NCI-H2171 treated with DMSO at 0.1 percent for 48 hours (cell line): ENCODE measurements around the gene ZMIZ1.

Experiments
- DNase-seq: peaks from one replicate; lab custom pipeline; 2025; lab: John Stamatoyannopoulos, UW

The ZMIZ1 gene

DNA sequence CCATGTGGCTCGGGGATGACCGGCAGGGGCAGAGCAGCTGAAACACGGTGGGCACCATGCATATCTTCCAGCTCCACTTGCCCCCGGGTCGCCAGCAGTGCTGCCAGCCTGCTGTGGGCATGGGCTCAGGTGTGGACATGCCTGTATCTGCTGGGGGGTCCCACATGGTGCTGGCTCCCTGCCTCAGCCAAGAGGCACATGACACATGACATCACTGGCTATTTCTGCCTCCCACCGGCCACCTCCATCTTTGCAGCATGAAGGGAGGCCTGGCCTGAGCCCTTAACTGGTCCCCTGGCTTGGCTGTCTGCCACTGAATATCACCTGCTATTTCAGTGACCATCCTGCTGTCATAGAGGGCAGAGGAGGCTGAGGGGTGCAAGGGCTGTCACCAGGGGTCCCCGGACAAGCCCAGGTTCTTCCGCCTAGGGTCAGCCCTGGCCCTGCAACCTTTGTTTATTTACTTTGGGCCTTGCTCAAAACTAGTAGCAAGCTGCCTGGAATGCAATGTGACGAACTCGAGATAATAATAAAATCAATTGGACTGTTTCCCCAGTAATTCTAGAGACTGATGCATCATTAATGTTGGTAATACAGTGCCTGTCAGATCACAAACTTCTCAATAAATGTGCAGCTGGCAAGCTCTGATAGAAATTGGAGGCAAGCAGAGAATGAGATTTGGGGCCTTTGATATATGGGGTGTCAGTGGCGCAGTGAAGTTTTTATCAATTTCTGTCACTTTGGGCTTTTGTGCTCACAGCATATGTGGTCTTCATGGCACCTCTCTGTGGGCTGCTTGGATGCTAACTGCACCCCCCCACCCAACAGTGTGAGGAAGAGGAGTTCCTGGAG lies 28.5 kb downstream of the ZMIZ1 start:
- DNase-seq, result no peak

DNA sequence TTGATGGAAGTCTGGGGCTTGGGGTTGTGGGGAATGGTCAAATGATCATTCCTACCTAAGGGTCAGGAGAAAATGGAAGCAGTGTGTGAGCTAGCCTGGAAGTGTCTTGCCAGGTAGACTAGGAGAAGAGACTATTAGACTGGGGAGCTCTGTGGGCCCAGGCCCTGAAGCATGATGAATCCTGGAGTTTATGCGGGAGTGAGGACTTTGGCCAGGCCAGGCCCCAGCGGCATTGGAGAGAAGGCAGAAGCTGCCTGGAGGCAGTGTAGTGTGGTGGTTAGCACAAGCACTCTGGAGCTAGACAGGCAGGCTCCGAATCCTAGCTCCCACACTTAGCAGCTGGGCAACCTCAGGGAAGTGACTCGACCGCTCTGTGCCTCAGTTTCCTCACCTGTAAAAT lies 29.3 kb downstream of the ZMIZ1 start:
- DNase-seq, result no peak

DNA sequence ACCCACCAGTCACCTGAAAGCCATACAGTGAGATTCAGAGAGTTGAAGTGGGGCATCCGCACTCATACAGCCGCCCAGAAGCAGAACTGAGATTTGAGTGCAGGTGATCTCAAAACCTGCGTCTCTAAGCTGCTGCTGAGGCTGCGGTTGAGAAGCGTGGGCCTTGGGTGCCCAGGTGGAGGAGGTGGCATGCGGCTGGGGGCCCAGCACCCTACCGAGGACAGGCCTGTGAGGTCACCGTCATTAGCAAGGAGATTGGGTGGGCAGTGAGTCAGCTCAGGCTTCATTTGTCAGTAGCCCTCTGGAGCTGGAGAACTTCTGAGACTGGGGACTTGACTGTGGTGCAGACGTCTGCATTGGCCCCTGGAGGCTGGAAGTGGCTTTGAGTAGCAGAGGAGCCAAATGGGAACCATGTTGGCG lies 29.8 kb downstream of the ZMIZ1 start:
- DNase-seq, result no peak

DNA sequence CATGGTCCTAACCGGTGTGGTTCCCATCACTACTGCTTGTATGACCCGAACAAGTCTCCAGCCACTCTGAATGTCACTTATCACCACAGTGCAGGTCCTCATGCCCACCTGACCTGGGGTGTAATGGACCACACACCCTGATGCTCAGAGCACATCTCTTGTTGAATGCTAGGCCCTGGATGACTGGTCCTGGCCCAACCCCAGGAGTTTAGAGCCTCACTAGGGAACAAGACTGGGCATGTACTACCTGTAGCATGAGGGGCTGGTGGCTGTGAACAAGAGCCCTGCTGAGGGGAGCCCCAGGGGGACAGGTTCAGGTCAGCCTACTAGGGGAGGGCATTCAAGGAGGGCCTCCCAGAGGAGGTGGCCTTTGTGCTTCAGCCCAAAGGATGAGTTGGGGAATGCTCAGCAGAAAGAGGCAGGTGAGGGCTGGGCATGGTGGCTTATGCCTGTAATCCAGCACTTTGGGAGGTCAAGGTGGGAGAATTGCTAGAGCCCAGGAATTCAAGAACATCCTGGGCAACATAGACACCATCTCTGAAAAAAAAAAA lies 31.2 kb downstream of the ZMIZ1 start:
- no peak for DNase-seq

DNA sequence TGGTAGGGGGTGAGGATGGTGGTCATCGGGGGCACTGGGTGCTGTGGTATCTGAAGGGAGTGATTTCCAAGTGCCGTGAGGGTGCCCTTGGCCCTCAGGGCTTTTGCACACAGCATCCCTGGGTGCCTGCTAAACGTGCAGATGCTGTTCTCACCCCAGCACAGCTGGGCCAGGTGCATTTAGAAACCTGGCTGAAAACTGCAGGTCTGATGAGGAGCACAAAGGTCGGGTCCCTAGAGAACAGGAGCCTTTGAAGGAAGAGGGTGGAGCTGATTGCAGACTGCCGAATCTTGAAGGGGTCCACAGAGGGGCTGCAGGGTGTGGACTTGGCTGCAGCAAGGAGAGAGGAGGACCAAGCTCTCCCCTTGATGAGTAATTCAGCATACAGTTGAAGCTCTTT lies 32.0 kb downstream of the ZMIZ1 start:
- no peak for DNase-seq

DNA sequence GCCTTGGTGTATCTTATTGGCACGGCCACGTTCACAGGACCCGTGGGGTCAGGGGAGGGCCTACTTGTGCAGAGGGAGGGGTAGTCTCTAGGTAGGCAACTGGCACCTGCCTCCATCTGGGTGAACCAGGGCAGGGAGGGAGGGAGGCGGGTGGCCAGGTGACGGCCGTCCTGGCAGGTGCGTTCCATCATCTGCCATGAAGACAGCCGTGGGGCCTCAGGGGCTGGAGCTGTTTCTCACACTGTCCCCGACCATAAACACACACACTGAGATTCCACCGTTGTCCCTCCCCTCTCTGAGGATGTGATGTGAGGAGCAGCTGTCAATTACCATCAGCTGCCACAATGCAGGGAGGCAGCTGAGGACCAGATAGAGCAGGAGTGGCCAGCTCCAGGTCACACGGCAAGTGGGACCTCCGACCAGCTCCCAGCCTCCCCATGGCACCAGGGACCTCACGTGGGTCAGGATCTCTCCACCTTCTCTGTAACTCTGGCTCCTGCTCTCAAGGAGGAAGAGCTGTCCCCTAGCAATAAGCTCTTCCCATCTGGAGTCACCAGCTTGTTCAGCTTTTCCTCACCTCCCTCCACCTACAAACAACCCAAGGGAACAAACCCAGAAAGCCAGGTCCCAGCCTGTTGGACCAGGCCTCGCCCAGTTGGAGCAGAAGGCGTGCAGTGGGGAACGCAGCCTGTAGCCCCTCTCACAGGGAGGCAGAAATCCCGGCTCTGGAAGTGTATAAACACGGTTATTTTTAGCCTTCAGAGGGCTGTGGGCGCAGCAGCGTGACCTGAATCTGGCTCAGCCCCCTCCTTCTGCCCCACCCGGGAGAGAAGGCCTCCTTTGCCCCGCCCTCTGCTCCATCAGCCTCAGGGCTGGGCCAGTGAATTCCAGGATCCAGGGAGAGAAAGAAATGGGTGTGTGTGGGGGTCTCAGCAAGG lies 33.1 kb downstream of the ZMIZ1 start:
- peak; percentile 87 for DNase-seq

DNA sequence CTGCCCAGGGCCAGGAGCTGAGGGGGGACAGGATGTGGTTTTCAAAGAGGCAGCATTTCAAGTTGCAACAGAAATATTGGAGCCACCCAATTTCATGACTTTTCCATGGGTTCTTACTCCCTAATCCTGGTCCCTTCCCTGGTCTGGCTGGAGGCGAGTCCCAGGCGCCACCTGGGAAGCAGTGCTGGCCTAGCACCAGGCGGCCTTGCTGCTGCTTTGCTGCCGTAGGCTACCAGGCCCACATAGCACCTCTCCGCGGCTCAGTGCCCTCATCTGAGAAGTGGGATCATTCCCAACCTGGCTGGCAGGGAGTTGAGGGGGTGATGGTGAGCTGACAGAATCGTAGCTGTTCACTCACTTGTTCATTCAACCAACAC lies 33.7 kb downstream of the ZMIZ1 start:
- no peak for DNase-seq

DNA sequence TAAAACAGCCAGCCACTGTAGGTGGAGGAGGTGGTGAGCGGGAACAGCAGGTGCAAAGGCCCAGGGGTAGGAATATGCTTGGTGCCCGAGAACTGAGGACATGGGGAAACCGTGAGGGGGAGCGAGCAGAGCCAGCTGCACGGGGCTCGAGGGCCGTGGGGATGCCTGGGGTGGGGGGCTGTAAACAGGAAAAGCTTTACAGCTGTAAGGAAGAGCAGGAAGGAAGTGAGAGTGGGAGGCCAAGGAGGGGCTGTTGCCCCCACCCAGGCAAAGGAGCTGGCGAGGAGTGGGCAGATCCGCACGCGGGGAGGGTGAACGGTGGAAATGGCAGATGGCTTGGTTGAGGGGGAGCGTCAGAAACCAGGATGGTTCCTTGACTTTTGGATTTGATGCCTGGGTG lies 34.4 kb downstream of the ZMIZ1 start:
- no peak for DNase-seq

DNA sequence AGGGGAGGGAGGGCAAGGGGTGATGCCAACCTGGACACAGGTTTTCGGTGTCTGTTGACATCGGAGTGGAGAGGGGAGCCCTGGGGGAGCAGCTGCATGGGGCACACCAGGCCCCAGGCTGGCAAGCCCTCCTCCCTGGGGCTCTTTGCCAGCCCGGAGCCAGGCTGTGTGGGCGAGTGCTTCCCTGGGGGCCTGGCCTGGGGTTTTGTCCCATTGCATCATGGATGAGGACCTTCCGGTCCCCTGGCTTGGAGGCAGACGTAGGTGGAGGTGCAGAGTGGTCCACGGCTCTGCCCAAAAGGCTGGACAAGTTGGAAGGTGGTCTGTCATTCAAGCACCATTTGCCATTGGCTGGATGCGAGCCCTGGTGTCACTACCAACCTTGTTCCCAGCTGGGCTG lies 34.8 kb downstream of the ZMIZ1 start:
- peak; percentile 29 for DNase-seq

DNA sequence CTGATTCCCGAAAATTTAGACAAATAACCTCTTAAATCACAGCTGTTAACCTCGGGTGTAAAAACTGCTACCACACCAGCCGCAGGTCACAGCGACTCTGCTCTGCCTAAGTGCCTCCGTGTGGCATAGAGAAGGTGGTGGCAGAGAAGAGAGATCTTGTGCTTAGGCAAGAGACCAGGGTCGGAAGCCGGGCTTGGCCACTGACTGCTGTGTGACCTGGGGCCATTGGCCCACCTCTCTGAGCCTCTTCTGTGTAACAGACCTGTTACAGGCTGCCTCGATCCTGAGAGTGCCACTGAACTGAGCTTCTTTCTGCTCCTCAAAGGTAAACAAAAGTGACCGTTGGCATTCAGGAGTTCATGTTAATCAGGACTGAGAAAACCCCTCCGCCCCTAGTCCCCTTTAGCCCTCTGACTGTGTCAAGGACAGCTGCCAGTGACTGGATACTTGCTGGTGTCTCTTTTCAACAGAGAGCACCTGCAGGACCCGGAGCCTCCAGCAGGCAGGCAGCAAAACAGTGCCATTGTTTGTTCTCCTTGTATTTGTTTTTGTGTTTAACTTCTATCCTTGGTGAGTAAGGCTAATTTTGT lies 36.5 kb downstream of the ZMIZ1 start:
- DNase-seq, result no peak

DNA sequence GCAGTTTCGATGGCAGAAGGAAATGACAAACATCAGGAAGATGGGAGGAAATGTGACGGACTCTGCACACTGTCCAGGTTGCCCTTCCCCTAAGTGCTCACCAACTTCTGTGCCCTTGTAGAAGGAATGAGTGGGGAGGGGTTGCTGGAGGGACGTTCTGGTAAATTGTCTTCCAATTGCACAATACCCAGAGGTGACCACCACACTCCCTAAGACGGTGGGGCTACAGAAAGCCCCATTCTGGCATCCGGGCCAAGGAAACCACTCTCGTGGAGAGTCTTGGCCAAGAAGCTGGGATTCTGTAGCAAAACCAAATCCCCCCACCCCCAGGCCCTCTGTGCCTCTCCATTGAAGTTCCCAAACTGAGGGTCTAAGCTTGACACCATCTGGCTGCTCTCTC lies 37.1 kb downstream of the ZMIZ1 start:
- DNase-seq, result no peak

DNA sequence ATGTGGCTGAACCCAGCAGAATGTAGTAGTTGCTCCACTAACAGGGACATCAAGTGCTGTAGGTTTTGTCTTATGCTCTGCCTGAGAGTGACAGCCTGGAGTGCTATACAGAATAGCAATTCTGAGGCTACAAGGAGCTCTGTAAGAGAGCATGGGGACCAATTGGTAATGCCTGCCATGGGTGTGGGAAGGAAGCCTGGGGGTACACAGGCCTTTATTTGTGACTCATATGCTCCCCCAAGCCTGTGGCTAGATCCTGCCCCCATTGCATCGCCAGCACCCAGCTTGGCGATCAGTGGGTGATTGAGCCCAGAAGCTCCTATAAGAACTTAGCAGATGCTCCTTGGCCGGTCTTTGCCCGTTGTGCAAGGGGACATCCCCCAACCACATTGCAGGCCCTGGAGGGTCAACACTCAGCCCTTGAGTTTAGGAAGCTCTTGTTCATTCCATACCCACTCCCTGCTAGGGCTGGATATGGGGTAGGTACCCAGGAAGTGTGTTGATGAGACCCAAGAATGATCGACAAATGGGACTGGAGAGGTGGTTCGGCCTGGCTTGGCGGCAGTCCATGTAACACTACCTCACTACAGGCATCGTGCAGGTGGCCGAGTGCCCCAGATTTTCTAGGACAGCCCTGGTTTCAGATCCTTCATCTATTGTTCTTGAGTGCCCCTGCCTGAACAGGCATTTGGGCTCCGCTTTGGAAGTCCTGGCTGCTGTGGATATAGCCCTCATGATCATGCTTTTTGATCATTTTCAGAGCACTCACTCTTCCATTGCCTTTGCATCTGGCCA lies 37.7 kb downstream of the ZMIZ1 start:
- DNase-seq, result no peak

DNA sequence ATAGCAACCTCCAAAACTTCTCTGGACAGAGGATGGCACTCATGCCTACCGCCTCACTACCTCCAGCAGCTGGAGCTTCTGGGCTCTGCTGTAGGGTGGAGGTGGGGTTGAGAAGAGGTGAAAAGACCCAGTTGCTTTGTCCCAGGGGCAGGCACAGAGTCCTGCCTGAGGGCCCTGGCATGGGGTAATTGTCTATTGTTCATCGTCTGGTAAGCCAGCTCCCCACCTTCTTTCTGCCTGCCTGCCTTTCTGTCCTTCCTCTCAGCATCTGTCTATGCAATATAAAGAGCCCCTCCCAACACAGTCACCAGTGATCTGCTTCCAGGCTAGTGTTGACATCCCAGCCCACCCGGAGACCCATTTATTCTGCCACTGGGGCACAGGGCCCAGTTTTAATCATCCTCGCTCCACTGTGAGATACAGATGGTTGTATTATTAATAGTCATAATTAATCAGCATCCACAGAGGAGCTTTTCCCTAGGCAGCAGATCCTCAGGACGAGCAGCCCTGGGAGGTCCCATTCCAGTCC lies 39.0 kb downstream of the ZMIZ1 start:
- DNase-seq, result peak; percentile 36

DNA sequence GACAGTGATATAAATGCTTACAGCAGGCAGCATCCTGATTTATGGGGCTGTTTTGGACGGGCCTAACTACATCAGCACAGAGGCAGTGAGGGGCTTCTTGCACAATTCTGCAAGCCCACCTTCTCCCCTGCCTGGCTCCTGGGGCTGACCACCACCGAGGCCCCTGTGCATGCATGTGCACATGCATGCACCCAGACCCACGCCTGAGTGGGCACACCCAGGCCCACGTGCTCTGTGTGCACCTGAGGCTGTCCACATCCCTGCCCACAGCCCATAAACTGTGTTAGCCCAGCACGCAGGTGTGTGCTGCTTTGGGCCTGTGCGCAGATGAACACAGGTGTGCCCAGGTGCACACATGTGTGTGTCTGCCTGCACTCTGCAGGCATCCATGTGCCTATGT lies 40.0 kb downstream of the ZMIZ1 start:
- DNase-seq, result no peak

DNA sequence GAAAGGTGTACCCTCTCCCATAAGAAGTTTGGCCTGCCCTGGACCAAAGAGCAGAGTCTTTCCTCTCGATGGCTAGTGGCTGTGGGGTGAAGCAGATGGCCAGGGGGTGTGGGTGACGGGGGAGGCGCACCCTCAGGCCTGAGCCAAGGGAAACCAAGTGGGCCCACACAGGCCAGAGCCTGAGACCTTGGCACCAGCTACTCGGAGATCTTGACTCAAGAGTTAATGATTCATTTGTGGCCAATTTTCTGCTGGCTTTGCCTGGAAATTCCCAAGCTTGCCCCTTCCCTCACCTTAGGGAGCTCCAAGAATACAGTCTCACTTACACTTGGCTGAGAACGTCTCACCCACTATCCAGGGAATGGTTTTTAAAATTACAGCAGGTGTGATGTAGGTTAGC lies 42.7 kb downstream of the ZMIZ1 start:
- DNase-seq, result no peak

DNA sequence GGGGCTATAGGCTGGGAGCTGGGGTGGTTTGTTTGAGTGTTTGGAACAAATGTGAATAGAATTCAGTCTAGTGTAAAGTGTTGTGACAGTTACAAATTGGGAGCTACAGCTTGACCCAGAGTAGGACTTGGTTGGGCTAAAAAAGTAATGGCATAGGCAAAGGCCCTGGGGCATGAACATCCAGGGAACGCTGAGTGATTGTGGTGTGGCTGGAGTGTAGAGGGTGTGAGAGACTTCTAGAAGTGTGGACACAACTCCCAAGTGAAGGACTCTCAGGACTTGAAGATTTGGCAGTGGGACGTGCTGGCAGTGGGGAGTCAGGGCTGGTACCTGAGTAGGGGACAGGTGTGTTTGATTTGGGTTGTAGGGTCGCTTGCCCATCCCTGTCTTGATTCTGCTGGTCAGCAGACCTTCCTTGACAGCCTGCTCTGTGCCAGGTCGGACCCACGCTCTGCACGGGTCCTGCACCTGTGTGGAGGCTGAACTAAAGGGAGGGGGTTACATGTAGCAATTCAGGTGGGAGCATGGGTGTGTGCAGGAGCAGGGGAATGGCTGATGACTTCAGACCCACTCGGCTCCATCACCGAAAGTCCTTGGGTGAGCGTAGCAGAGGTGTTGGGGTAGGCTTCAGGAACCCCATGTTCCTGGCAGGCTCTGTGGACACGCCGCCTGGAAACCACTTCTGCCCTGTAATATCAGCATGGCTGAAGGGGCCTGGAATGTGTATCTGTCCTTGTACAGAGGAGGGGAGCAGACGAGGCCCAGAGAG lies 43.3 kb downstream of the ZMIZ1 start:
- DNase-seq, result no peak

DNA sequence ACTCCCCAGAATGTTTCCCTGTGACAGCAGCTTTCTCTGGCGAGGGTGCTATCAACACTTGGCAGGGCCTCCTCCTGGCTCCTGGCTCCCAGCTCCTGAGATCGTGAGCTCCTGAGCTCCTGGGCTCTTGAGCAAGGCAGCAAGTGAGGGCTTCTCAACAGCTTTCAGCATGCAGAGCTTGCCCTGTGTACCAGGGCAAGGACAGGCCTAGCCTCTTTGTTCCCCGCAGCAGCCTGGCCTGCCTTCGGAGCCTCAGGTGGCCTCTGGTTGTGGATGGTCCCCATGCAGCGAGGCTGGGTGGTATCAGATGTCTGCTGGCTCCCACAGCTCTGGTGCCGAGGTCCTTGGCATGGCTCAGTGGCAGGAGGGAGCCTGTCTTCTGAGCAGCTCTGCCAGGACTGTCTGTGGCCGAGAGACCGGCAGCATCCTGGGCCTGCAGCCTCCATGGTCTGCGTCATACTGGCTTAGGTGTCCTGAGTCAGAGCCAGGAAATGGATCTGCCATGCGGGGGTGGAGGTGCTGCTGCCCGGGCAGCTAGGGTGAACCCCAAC lies 44.2 kb downstream of the ZMIZ1 start:
- DNase-seq, result peak; percentile 5

DNA sequence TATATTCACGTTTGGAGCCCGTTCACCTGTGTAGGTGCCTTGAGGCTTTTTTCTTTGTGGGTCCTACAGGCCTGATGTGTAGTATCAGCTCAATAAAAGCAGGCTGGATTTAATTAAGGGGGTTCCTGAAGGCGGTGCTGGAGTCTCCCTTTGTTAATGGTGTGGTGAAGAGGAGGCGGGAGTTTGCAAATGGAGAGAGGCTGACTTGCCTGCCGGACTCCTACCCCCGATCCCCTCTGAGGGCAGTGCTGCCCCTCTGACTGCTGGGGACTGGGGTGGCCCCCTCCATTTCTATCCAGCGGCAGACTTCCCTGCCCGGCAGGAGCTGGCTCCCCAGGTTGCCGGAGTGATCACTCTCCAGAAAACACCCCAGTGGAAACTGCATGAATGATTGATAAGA lies 45.1 kb downstream of the ZMIZ1 start:
- no peak for DNase-seq

DNA sequence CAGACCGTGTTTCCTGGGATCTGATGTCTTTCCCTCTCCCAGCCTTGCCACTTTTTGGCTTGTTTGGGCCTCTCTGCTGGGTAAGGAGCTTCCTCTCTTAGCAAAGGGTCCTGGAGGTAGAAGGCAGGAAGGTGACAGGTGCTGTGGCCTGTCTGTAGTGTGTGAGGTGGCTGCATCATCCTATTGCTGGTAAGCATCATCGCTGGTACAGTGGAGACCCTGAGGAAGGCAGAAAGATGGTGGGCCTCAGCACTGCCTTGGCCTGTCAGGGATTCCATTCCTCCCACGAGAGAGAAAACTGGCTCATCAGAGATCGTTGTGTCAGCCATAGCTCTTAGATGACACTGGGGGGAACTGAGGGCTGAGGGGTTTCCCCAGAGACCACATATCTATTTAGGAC lies 46.5 kb downstream of the ZMIZ1 start:
- DNase-seq, result no peak

DNA sequence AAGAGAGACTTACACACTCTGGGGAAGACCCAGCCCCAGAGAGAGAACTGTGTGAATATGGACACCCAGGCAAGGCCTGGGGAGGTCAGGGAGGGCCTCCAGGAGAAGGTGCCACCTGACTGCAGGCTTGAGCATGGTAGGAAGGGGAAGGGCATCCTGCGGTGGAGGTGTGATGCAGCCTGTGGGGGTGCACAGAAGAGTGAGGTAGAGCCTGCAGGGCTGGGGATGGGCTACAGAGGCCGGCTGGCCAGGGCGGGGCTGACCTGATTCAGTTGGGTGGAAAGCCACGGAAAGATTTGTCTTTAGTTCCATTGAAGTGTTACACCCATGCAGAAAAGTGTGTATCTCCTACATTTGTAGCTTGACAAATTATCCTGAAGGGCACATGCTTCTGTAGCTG lies 47.6 kb downstream of the ZMIZ1 start:
- no peak for DNase-seq
